SU-DHL-6 (cell line): ENCODE data around the gene ZBBX.

Source experiments
- EZH2phosphoT487 ChIP-seq: fragments of 200-600 bp; sonication (generic), shearing (Covaris generic); conservative IDR thresholded peaks from 2 replicates; pipeline ENCODE4 v1.6.1; 2018; ENCODE audit warnings: mild to moderate bottlenecking, antibody characterized with exemption, low read length, moderate library complexity, mixed read lengths
- TF ChIP-seq, protein P1 (sequence below): fragments of 200-600 bp; sonication (generic); IDR thresholded peaks from one replicate; pipeline ENCODE4 v1.5.1; 2017; ENCODE audit warnings: antibody characterized with exemption, mild to moderate bottlenecking, low read length, moderate library complexity; ENCODE audit not compliant: insufficient read depth, poor library complexity, severe bottlenecking

DNA sequence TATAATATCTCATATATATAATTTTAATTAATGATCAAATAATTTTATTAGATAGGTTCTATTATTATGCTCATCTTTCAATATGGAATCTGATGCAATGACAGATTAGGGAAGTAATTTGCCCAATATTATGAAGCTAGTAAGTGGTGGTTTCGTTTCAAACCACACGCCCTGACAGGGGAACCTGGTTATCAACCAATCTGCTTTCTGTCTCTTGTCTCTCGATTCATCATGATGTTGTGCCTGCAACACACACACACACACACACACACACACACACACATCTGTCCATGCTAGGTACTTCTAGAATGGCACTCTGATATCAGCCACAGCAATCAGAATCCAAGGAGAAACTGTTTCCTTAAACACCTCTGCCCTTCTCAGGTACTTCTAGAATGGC is 128.4 kb downstream of the ZBBX start:
- TF ChIP-seq EZH2phosphoT487 = no peak
- TF ChIP-seq, protein P1, sequence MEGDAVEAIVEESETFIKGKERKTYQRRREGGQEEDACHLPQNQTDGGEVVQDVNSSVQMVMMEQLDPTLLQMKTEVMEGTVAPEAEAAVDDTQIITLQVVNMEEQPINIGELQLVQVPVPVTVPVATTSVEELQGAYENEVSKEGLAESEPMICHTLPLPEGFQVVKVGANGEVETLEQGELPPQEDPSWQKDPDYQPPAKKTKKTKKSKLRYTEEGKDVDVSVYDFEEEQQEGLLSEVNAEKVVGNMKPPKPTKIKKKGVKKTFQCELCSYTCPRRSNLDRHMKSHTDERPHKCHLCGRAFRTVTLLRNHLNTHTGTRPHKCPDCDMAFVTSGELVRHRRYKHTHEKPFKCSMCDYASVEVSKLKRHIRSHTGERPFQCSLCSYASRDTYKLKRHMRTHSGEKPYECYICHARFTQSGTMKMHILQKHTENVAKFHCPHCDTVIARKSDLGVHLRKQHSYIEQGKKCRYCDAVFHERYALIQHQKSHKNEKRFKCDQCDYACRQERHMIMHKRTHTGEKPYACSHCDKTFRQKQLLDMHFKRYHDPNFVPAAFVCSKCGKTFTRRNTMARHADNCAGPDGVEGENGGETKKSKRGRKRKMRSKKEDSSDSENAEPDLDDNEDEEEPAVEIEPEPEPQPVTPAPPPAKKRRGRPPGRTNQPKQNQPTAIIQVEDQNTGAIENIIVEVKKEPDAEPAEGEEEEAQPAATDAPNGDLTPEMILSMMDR = no peak
